Gastroesophageal sphincter (tissue), 4 donors: ENCODE data around the gene TIMM17B. TPM values are rescaled to one million over a fixed set of nuclear protein-coding genes. Genes with fewer than 3 reads are reported as not detected.

Experiments
- ATAC-seq: fragments of 150-250 bp; one replicate; pipeline ENCODE4 v1.9.1; 2016; ENCODE audit warnings: mild to moderate bottlenecking, moderate library complexity
- H3K27ac ChIP-seq, 4 donors: fragments of 200-600 bp; sonication (generic) in 3 of 4; 1 replicate in 3 of 4; 2 replicates in 1 of 4; pipeline ENCODE4 v1.5.1; 2016 to 2019
- H3K27me3 ChIP-seq: fragments of 200-600 bp; sonication (generic); one replicate; pipeline ENCODE4 v1.5.1; 2019
- H3K36me3 ChIP-seq, 2 donors: fragments of 200-600 bp; sonication (generic); one replicate each; pipeline ENCODE4 v1.5.1; 2019; ENCODE audit warnings: control low read depth in 1 of 2
- H3K4me1 ChIP-seq, 3 donors: fragments of 200-600 bp; sonication (generic); 1 replicate in 2 of 3; 2 replicates in 1 of 3; pipeline ENCODE4 v1.5.1; 2016 to 2019; ENCODE audit warnings: control low read depth in 2 of 3
- H3K4me3 ChIP-seq, 2 donors: fragments of 200-600 bp; sonication (generic); one replicate each; pipeline ENCODE4 v1.5.1; 2019; ENCODE audit warnings: mild to moderate bottlenecking in 1 of 2, moderate library complexity in 1 of 2
- H3K9me3 ChIP-seq, 3 donors: fragments of 200-600 bp; sonication (generic); one replicate each; pipeline ENCODE4 v1.5.1; 2017 to 2019; ENCODE audit warnings: control low read depth in 2 of 3
- CTCF ChIP-seq, 4 experiments: fragments of 200-600 bp in 2 of 4; fragments of 450-650 bp in 2 of 4; sonication (generic) in 1 of 4; IDR thresholded peaks; one replicate each; pipeline ENCODE4 v1.5.1; 2017 to 2019; ENCODE audit warnings: antibody characterized with exemption in 4 of 4, mild to moderate bottlenecking in 2 of 4, moderate library complexity in 2 of 4
- EP300 ChIP-seq: sonication (generic); formaldehyde crosslinking; IDR thresholded peaks from one replicate; pipeline ENCODE4 v1.6.1; 2017; ENCODE audit warnings: antibody characterized with exemption, mild to moderate bottlenecking
- POLR2A ChIP-seq, 2 donors: fragments of 450-650 bp; IDR thresholded peaks; one replicate each; pipeline ENCODE4 v1.6.1; 2017; ENCODE audit warnings: antibody characterized with exemption in 2 of 2, mild to moderate bottlenecking in 2 of 2, moderate library complexity in 1 of 2
- POLR2AphosphoS5 ChIP-seq: sonication (generic); formaldehyde crosslinking; IDR thresholded peaks from one replicate; pipeline ENCODE4 v1.6.1; 2017; ENCODE audit warnings: antibody characterized with exemption
- WGBS, 2 donors: methylation state at CpG; one replicate each; pipeline ENCODE4 v1.1.5; 2018; ENCODE audit warnings: low coverage in 1 of 2; 5-methylcytosine and 5-hydroxymethylcytosine counted together
- total RNA-seq, 4 donors: library from RNA; depleted of rRNA; stranded (reverse); fragments of >200 nt; gene quantifications; one replicate each; pipeline ENCODE4 v1.1.0, GENCODE V29; 2016

Gene TIMM17B
- total RNA-seq, 4 donors from 2014 or later, result 38.0 to 57.7 (median 39.5) TPM

GRCh38 chrX:48908600-48908999, 11.0 kb upstream of the TIMM17B start:
- TF ChIP-seq CTCF (IDR thresholded peaks at IDR 0.05), result no peak
- no peak for TF ChIP-seq POLR2A (IDR thresholded peaks at IDR 0.05)
- TF ChIP-seq EP300, result no peak
- no peak for TF ChIP-seq POLR2AphosphoS5
- Histone ChIP-seq H3K4me1 (peaks cover 0 to 21% (median 0%) of the 10 kb centered on the region in 3 donors), H3K27me3 (no peaks in the 10 kb centered on the region), H3K9me3 (no peaks in the 10 kb centered on the region), H3K27ac (no peak overlapping the region), H3K4me3 (no peak overlapping the region), H3K36me3 (peaks cover 0 to 39% of the 10 kb centered on the region in 2 donors)
- ATAC-seq, result no peak
- WGBS, 2 donors, result no CpG with 5 or more reads among the region's 1 CpG

- WGBS, 2 donors, result 84% methylated on average over 5 of the region's 20 CpGs; no CpG with 5 or more reads in 1 of the 2 donors
- TF ChIP-seq CTCF (IDR thresholded peaks at IDR 0.05), result no peak
- TF ChIP-seq POLR2AphosphoS5, result no peak
- no peak for TF ChIP-seq EP300
- no peak for TF ChIP-seq POLR2A (IDR thresholded peaks at IDR 0.05)
- H3K36me3 ChIP-seq, result peaks cover 0 to 69% of the 10 kb centered on the region in 2 donors
- no peaks in the 10 kb centered on the region for H3K27me3 ChIP-seq
- H3K9me3 ChIP-seq, result no peaks in the 10 kb centered on the region
- no peak overlapping the region for H3K27ac ChIP-seq
- H3K4me3 ChIP-seq, result no peak overlapping the region
- ATAC-seq, result no peak
- peaks cover 0 to 4% (median 0%) of the 10 kb centered on the region in 3 donors for H3K4me1 ChIP-seq
These were observed 7.7 kb upstream of the TIMM17B start for GRCh38 chrX:48905090-48905790.

- ATAC-seq, result no peak
- Histone ChIP-seq H3K9me3 (no peaks in the 10 kb centered on the region), H3K4me3 (no peak overlapping the region), H3K36me3 (peaks cover 0 to 68% of the 10 kb centered on the region in 2 donors), H3K4me1 (peaks cover 0 to 3% (median 0%) of the 10 kb centered on the region in 3 donors), H3K27ac (no peak overlapping the region), H3K27me3 (no peaks in the 10 kb centered on the region)
- no peak for TF ChIP-seq EP300
- no peak for TF ChIP-seq CTCF (IDR thresholded peaks at IDR 0.05)
- no peak for TF ChIP-seq POLR2A (IDR thresholded peaks at IDR 0.05)
- TF ChIP-seq POLR2AphosphoS5, result no peak
- 46% methylated on average over 3 of the region's 14 CpGs; no CpG with 5 or more reads in 1 of the 2 donors for WGBS, 2 donors
These were observed 7.1 kb upstream of the TIMM17B start for GRCh38 chrX:48904626-48905025.

GRCh38 chrX:48904180-48904579, 6.6 kb upstream of the TIMM17B start:
- TF ChIP-seq POLR2AphosphoS5 (no peak), EP300 (no peak), POLR2A (IDR thresholded peaks at IDR 0.05) (no peak), CTCF (IDR thresholded peaks at IDR 0.05) (no peak)
- Histone ChIP-seq H3K4me3 (no peak overlapping the region), H3K4me1 (peaks cover 0 to 8% (median 0%) of the 10 kb centered on the region in 3 donors), H3K36me3 (peaks cover 0 to 64% of the 10 kb centered on the region in 2 donors), H3K27me3 (no peaks in the 10 kb centered on the region), H3K9me3 (no peaks in the 10 kb centered on the region), H3K27ac (no peak overlapping the region)
- WGBS, 2 donors, result 80 to 92% methylated on average over 2 to 6 of the region's 8 CpGs
- no peak for ATAC-seq

- WGBS, 2 donors, result 82 to 100% methylated on average over 3 to 5 of the region's 6 CpGs
- no peak overlapping the region for H3K4me3 ChIP-seq
- no peaks in the 10 kb centered on the region for H3K9me3 ChIP-seq
- H3K27ac ChIP-seq, result no peak overlapping the region
- ATAC-seq, result no peak
- peaks cover 0 to 17% (median 0%) of the 10 kb centered on the region in 3 donors for H3K4me1 ChIP-seq
- H3K27me3 ChIP-seq, result no peaks in the 10 kb centered on the region
- H3K36me3 ChIP-seq, result peaks cover 0 to 64% of the 10 kb centered on the region in 2 donors
- TF ChIP-seq POLR2A (IDR thresholded peaks at IDR 0.05) (no peak), CTCF (IDR thresholded peaks at IDR 0.05) (no peak), POLR2AphosphoS5 (no peak), EP300 (no peak)
These were observed 5.7 kb upstream of the TIMM17B start for GRCh38 chrX:48903290-48903689.
